Right hindlimb (tissue), 1 donor: ENCODE data around the gene IL4R.

Experiments used
- DNase-seq: peaks from one replicate; pipeline ENCODE4 v3.0.0-alpha.2; 2018

The IL4R gene

DNA sequence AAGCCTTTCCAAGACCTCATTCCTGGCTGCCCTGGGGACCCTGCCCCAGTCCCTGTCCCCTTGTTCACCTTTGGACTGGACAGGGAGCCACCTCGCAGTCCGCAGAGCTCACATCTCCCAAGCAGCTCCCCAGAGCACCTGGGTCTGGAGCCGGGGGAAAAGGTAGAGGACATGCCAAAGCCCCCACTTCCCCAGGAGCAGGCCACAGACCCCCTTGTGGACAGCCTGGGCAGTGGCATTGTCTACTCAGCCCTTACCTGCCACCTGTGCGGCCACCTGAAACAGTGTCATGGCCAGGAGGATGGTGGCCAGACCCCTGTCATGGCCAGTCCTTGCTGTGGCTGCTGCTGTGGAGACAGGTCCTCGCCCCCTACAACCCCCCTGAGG lies 49.5 kb downstream of the IL4R start:
- no peak for DNase-seq

DNA sequence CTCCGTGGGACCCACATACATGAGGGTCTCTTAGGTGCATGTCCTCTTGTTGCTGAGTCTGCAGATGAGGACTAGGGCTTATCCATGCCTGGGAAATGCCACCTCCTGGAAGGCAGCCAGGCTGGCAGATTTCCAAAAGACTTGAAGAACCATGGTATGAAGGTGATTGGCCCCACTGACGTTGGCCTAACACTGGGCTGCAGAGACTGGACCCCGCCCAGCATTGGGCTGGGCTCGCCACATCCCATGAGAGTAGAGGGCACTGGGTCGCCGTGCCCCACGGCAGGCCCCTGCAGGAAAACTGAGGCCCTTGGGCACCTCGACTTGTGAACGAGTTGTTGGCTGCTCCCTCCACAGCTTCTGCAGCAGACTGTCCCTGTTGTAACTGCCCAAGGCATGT lies 50.0 kb downstream of the IL4R start:
- no peak for DNase-seq

- no peak for DNase-seq
Observed at GRCh38 chr16:27364493-27365141, 50.8 kb downstream of the IL4R start.

DNA sequence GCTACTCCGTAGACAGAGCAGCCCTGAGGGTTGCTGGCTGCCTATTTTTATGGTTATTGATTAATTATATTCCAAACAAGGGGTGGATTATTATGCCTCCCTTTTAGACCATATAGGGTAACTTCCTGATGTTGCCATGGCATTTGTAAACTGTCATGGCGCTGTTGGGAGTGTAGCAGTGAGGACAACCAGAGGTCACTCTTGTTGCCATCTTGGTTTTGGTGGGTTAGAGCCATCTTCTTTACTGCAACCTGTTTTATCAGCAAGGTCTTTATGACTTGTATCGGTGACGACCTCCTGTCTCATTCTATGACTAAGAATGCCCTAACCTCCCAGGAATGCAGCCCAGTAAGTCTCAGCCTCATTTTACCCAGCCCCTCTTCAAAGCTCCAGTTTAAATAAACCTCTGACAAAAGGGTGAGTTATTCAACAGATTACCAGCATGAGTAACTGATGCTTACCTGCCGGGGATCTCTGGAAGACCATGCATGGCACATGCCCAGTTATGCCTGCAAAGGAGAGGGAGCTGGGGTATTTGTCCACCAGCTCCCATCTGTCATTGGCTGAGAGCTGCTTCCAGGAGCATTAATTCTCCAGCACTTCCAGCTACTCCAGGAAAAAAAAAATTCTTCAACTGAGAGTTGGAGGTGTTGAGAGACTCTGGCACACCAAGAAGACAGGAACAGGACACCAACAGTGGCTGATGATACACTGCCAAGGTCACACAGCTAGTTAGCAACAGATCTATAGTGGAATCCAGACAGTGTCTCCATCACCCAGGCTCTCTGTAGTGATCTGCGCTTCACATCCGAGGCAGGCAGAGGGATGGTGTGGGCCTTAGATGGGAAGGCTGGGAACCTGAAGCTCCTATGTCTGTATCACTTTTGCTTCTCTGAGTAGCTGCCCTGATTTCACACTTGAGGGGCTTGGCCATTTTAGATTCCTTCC lies 51.6 kb downstream of the IL4R start:
- no peak for DNase-seq

DNA sequence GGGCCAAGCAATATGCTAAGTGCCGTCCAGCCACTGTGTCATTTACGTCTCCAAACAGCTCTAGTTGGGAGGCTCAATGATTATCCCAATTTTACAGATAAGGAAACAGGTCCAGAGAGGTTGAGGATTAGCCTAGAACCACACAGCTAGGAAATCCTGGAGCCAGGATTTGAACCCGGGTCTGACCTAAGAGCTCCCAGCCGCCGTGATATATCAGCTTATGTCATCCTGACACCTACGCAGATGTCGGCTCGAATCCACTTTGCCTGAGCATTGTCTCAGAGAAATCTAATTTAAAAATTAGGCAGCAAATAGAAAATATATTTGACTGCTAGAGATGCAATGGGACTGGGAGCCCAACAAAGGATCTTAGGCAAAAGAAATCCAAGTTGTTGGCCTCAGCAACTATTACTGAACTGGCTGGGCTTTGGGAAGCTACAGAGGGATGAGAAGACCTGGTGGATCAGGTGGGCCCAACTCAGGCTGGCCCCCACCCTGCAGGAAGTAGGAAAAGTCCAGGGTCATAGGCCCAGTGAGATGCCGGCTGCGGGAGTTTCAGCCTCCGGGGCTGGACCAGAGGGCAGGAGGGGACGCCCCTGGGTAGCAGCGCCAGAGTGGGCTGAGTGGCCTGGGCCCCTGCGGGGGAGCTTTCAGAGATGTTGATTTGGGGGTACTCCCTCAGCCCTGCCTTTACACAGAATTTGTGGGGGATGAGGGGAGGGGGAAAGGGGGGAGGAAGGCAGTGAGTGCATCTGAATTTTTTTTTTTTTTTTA lies 53.1 kb downstream of the IL4R start:
- no peak for DNase-seq

DNA sequence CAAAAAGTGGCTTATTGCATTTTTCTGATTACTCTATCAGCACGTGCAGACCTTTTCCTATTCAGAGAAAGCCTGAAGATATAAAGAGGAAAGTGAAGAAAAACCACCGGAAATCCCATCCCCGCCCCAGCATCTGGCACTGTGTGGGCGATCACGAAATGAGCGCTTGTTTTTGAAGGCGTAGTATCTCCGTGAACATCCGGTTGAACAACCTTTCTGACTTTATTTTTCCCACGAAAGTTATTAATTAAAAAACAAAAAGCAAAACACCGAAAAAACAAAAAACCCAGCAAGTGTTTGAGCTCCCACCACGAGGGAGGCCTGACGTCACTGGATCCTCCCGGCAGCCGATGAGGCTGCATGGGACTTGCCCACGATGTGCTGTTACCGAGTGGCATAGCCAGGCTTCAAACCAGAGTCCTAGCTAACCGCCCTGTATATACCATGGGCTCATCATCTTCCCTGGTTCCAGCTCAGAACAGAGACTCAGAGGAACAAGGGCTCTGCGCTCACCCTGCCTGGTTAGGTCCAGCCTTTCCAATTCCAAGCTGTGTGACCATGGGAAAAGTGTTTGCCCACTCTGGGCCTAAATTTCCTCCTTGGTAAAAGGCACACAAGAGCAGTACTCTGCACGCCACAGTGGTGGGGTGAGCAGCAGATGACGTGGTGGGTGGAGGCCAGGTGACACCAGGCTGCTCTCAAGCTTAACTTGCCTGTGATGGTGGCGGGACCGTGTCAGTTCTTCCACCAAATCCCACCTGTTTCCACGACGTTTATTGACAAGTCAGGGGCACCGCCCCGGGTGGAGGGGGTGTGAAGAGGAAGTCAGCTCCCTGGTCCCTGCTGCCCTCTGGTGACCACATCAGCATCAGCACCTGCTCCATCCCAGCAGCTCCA lies 53.9 kb downstream of the IL4R start:
- DNase-seq = peak; percentile 81

DNA sequence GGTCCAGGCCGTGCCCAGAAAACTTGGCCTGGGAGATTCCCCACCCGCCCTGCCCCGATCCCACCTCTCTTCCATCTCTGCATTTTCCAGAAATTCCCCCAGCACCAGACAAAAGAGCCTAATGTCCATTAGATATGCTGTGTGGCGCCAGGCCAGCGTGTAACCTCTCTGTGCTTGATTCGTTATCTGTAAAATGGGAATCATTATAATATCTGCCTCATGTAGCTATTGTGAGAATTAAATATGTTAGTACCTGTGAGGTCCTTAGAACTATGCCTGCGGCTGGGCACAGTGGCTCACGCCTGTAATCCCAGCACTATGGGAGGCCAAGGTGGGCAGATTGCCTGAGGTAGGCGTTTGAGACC lies 54.6 kb downstream of the IL4R start:
- DNase-seq = no peak

GRCh38 chr16:27369806-27370205 lies 56.0 kb downstream of the IL4R start:
- DNase-seq = no peak

GRCh38 chr16:27370318-27370717 lies 56.5 kb downstream of the IL4R start:
- no peak for DNase-seq

- no peak for DNase-seq
Observed at GRCh38 chr16:27373312-27373711, 59.5 kb downstream of the IL4R start.

GRCh38 chr16:27374221-27374803 lies 60.5 kb downstream of the IL4R start:
- no peak for DNase-seq

GRCh38 chr16:27374804-27375425 lies 61.1 kb downstream of the IL4R start:
- peak; percentile 78 for DNase-seq

GRCh38 chr16:27377666-27378485 lies 64.1 kb downstream of the IL4R start:
- no peak for DNase-seq

GRCh38 chr16:27378871-27379481 lies 65.2 kb downstream of the IL4R start:
- no peak for DNase-seq

DNA sequence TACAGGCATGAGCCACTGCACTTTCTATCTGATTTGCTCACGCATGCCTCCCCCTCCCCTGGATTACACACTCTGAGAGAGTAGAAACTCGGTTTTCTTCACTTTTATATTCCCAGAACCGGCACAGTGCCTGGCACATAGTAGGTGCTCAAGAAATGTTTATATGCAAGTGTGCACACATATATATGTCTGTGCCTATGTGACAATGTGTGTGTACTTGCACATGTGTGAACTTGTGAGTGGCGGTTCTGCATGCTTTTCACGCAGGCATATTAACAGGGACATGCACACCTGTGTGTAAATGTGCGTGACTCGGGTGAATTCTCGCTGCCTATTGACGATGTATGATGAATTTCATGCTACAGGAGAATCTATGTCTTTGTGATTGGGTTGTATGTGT lies 66.1 kb downstream of the IL4R start:
- no peak for DNase-seq

GRCh38 chr16:27381236-27381635 lies 67.5 kb downstream of the IL4R start:
- no peak for DNase-seq

- DNase-seq = no peak
Observed at GRCh38 chr16:27381974-27382855, 68.4 kb downstream of the IL4R start.

- no peak for DNase-seq
Observed at GRCh38 chr16:27383556-27384243, 69.9 kb downstream of the IL4R start.

- DNase-seq = no peak
Observed at GRCh38 chr16:27384425-27384824, 70.7 kb downstream of the IL4R start.
